A549 (cell line): ENCODE results near the gene CFLAR.

Experiments
- BHLHE40 ChIP-seq: IDR thresholded peaks from 2 replicates; pipeline ENCODE4 v1.6.1; 2012; ENCODE audit warnings: low read depth, low read length, inconsistent platforms
- CBX8 ChIP-seq: fragments of 200-600 bp; sonication (generic); IDR thresholded peaks from 2 replicates; pipeline ENCODE4 v1.6.1; 2016
- GATA3 ChIP-seq: IDR thresholded peaks from 2 replicates; pipeline ENCODE4 v1.6.1; 2012; ENCODE audit warnings: borderline replicate concordance
- HOXB5 ChIP-seq: fragments of 250-450 bp; sonication (Bioruptor Pico); IDR thresholded peaks from 2 replicates; pipeline ENCODE4 v1.5.0; 2020; ENCODE audit warnings: mild to moderate bottlenecking, moderate library complexity
- RAD21 ChIP-seq, 2 experiments: fragments of >200 bp in 1 of 2; sonication (Bioruptor Twin) in 1 of 2; formaldehyde crosslinking in 1 of 2; IDR thresholded peaks in 1 of 2; conservative IDR thresholded peaks in 1 of 2; 2 replicates in 1 of 2; 3 replicates in 1 of 2; pipeline ENCODE4 v1.6.1; 2012 to 2018; ENCODE audit warnings: inconsistent platforms in 1 of 2
- RFX5 ChIP-seq: fragments of 450-650 bp; IDR thresholded peaks from 2 replicates; pipeline ENCODE4 v1.7.1; 2014; ENCODE audit warnings: antibody characterized with exemption, mild to moderate bottlenecking, moderate library complexity
- ZNF302 ChIP-seq: fragments of 250-450 bp; sonication (Bioruptor Pico); IDR thresholded peaks from 2 replicates; pipeline ENCODE4 v1.9.0; 2021; ENCODE audit warnings: inconsistent platforms, mild to moderate bottlenecking, moderate library complexity
- TF ChIP-seq, protein P1 (sequence below): fragments of >200 bp; sonication (Bioruptor Twin); formaldehyde crosslinking; IDR thresholded peaks from 3 replicates; pipeline ENCODE4 v1.5.1; 2016
- TF ChIP-seq, protein P2 (sequence below): fragments of 200-600 bp; sonication (generic); IDR thresholded peaks from 2 replicates; pipeline ENCODE4 v1.6.1; 2016; ENCODE audit warnings: antibody characterized with exemption, mild to moderate bottlenecking, moderate library complexity
- TF ChIP-seq, protein P3 (sequence below): IDR thresholded peaks from 2 replicates; pipeline ENCODE4 v1.6.1; 2012

DNA sequence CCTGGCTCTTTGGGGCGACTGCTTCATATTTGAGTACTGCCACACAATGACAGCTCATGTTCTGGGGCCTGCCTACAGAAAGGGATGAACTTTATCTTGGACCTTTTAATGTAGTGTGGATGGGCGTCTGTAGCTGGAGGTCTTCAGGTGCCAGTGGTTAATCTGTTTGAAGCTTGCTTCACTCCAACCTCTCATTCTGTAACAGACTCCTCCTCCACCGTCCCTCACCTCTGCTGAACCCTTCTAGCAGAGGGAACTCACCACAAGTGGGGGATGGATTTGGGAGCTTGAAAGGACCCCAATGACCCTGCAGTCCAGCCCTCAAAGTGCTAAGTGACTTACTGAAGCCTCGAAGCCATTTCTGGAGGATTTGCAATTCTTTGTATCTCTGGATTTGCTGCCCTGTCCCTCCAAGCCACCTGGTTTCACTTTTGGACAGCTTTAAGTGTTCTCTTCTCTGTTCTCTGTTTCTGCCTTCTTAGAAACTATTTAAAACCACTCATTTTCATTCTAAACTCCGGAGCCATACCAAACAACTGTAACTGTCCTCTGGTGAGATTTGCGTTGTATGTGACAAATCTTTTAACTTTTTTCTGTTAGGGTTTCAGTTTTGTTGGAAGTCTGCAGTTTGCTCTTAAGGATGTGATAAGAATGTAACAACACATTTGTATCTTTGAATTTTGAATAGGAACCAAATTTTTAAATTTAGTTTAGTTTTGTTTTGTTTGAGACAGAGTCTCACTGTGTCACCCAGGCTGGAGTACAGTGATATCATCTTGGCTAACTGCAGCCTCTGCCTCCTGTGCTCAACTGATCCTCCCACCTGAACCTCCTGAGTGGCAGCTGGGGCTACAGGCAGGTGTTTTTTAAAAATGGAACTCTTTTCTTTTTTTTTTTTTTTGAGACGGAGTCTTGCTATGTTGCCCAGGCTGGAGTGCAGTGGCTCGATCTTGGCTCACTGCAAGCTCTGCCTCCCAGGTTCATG, 107.4 kb downstream of the CFLAR start:
- TF ChIP-seq, protein P1, sequence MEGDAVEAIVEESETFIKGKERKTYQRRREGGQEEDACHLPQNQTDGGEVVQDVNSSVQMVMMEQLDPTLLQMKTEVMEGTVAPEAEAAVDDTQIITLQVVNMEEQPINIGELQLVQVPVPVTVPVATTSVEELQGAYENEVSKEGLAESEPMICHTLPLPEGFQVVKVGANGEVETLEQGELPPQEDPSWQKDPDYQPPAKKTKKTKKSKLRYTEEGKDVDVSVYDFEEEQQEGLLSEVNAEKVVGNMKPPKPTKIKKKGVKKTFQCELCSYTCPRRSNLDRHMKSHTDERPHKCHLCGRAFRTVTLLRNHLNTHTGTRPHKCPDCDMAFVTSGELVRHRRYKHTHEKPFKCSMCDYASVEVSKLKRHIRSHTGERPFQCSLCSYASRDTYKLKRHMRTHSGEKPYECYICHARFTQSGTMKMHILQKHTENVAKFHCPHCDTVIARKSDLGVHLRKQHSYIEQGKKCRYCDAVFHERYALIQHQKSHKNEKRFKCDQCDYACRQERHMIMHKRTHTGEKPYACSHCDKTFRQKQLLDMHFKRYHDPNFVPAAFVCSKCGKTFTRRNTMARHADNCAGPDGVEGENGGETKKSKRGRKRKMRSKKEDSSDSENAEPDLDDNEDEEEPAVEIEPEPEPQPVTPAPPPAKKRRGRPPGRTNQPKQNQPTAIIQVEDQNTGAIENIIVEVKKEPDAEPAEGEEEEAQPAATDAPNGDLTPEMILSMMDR = no peak
- TF ChIP-seq ZNF302 (CRISPR knock-in tag) (no peak), RAD21 (conservative IDR thresholded peaks at IDR 0.05 in 1 of 2, IDR thresholded peaks at IDR 0.05 in 1 of 2) (no peak), HOXB5 (CRISPR knock-in tag) (no peak), BHLHE40 (no peak), CBX8 (no peak), GATA3 (no peak), RFX5 (no peak)
- TF ChIP-seq, protein P2, sequence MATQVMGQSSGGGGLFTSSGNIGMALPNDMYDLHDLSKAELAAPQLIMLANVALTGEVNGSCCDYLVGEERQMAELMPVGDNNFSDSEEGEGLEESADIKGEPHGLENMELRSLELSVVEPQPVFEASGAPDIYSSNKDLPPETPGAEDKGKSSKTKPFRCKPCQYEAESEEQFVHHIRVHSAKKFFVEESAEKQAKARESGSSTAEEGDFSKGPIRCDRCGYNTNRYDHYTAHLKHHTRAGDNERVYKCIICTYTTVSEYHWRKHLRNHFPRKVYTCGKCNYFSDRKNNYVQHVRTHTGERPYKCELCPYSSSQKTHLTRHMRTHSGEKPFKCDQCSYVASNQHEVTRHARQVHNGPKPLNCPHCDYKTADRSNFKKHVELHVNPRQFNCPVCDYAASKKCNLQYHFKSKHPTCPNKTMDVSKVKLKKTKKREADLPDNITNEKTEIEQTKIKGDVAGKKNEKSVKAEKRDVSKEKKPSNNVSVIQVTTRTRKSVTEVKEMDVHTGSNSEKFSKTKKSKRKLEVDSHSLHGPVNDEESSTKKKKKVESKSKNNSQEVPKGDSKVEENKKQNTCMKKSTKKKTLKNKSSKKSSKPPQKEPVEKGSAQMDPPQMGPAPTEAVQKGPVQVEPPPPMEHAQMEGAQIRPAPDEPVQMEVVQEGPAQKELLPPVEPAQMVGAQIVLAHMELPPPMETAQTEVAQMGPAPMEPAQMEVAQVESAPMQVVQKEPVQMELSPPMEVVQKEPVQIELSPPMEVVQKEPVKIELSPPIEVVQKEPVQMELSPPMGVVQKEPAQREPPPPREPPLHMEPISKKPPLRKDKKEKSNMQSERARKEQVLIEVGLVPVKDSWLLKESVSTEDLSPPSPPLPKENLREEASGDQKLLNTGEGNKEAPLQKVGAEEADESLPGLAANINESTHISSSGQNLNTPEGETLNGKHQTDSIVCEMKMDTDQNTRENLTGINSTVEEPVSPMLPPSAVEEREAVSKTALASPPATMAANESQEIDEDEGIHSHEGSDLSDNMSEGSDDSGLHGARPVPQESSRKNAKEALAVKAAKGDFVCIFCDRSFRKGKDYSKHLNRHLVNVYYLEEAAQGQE = no peak
- TF ChIP-seq, protein P3, sequence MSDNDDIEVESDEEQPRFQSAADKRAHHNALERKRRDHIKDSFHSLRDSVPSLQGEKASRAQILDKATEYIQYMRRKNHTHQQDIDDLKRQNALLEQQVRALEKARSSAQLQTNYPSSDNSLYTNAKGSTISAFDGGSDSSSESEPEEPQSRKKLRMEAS = no peak
